C1 segment of cervical spinal cord (tissue), 14 donors: Measurements from ENCODE around the gene MFAP3.
"Not testable (repeated sequence)": the region's sequence is repeated elsewhere in the genome, so short reads cannot be mapped to it uniquely, and the experiment has no call there.

ENCODE experiments used
- DNase-seq, 14 donors: peaks; one replicate each; lab custom pipeline; 2025; lab: John Stamatoyannopoulos, UW

MFAP3 gene

DNA sequence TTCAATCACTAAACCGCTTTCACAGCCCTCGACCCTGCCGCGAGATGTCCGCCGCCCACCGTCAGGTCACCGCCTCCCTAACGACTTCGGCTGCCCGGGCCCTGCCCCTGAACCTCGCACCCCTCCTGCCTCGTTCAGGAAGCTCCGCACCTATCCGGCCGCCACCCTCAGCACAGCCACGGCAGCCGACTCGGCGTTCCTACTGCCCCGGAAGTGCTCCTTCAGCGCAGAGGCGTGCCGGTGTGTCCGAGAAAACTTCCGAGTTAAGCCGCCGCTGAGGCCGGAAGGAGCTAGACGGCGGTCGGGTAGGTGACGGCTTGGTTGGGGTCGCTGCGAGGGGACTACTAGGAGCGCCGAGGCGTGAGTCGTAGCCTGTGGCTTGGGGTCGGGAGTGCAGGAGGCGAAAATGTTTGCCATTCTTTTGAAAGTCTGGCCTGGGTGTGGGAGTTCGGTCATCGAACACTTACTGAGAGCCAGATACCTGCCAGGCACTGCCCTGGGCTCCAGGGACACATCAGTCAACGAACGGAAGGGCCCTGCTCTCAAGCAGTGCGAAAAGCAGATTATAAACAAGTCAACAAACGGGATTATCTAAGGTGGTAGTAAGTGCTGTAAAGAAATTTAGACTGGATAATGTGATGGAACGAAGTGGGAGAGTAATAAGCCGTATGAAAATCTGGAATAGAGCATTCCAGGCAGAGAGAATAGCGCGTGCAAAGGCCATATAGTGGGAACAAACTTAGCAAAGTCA, at the start of gene MFAP3, which contains the start of gene FAM114A2:
Gene MFAP3 (plus strand): TSS at position 261 of the 751 bp plus-strand sequence. CDS start 10,756 bp downstream, outside the sequence.
Gene FAM114A2 (minus strand): TSS at position 204 of the 751 bp plus-strand sequence. CDS start 3,957 bp downstream, outside the sequence.
- peak; percentile 30 to 85 (median 70) for DNase-seq

DNA sequence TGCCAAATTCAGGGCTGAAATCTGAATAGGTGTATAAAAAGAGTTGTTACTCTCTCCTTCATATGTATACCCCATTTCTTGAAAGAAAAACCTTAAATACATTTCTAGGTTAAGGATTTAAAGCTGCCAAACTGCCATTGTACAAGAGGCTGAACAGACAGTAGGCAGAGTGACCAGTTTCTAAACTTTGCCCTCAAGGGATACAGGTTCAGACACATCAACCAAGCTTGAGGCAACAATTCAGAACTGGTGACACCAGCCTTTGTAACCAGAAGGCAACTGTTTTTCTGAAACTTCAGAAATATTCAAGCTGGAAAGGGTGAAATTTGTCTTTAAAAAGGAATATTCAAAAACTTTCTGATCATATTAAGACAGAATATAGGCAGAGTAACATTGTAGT, 47.6 kb upstream of the MFAP3 start:
- DNase-seq: no peak

DNA sequence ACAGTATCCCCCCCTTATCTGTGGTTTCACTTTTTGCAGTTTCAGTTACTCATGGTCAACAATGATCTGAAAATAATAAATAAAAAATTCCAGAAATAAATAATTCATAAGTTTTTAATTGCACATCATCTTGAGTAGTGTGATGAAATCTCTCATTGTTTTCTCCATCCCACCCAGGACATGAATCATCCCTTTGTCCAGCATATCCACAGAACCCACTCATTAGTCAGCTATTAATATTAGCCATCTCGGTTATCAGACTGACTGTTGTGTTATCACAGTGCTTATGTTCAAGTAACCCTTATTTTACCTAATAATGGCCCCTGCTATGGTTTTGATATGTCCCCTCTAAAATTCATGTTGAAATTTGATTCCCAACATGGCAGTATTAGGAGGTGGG, 40.8 kb upstream of the MFAP3 start:
- no peak for DNase-seq

DNA sequence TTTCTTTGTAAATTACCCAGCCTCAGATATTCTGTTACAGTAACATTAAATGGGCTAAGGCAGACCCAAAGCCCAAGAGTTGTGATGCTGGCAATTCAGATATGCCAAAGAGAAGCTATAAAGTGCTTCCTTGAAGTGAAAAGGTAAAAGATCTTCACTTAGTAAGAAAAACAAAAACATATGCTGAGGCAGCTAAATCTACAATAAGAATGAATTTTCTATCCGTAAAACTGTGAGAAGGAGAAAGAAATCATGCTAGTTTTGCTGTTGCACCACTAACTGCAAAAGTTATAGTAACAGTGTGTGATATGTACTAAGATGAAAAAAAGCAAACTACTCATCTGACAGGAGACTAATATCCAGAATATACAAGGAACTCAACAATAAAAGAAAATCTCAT, 40.0 kb upstream of the MFAP3 start:
- no peak for DNase-seq

DNA sequence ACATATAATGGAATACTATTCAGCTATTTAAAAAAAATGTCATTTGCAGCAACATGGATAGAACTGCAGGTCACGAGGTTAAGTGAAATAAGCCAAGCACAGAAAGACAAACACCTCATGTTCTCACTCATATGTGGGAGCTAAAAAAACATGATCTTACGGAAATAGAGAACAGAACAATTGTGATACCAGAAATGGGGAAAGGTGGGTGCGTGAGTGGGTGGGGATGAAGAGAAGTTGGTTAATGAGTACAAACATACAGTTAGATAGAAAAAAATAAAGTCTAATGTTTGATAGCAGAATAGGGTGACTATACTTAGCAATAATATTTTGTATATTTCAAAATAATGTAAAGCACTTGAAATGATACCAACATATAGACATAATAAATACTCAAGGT, 38.8 kb upstream of the MFAP3 start:
- DNase-seq: no peak

DNA sequence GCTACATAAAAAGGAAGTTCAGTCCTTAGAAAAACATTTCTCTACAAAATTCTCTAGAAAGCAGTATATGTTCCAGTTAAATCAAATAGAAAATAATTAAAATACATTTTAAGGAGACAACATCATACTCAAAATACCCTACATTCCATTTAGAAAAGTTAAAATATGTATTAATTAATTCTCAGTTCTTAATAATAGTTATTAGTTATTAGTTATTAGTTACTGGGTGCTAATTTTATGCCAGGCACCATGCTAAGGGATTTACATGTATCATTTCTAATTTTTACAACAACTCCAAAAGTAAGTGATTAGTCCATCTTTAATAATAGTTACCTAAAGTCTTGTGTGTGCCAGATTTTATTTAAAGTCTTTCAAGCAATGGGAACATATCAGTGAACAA, 38.1 kb upstream of the MFAP3 start:
- no peak for DNase-seq

DNA sequence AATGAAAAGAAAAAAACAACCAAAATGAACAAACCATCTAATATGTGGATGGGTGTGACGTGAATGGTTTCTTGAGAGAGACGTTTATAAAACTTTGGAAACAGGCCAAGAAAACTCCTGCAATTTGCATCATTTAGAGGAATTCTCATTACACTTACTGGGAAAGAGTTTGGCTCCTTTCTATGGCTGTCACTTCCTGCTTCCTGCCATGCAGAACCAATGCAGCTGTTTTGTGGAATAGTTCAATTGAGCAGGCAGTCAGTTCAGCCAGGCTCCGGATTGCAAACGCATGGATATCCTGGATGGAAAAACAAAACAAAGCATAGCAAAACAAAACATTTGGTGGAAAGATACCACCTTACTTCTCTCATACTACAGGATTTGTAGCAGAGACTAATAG, 36.7 kb upstream of the MFAP3 start:
- no peak for DNase-seq

DNA sequence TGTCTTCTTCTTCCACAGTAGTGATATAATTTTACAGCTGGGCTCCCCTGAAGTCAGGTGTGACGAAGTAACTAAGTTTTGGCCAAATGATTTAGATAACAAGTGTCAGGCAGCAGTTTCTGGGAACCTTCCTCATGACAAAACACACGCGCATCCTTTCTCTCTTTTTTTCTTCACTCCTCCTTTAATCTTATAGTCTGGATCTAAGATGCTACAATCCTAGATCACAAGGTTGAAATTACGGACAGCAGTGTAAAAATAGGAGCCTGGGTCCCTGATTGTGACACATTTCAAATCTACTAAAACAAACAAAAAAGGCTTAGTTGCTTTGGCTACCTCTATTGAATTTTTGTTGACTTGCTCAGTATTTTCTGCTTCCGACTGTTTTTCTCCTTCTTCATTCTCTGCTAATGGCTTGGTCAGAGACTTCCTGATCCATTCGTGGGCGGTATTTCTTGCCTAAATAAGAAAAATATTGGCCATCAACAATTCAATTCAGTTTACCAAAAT, 36.2 kb upstream of the MFAP3 start:
- DNase-seq: no peak

DNA sequence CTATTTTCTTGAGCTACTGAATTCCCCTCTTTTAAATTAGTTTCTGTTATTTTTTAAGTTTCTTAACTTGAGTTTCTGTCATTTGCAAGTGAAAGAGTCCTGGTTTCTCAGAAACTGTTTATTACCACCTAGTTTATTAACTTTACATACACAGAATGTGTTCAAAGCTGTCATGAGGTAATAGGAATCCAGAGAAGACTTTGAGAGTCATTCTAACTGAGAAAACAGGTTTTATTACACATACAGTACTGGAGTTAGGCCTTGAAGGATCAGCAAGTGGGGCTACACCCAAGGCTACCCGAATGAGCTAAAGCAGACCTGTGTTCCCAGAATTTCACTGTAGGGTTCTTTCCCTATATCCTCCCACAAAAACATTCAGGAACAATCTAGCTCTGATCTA, 33.1 kb upstream of the MFAP3 start:
- no peak for DNase-seq

DNA sequence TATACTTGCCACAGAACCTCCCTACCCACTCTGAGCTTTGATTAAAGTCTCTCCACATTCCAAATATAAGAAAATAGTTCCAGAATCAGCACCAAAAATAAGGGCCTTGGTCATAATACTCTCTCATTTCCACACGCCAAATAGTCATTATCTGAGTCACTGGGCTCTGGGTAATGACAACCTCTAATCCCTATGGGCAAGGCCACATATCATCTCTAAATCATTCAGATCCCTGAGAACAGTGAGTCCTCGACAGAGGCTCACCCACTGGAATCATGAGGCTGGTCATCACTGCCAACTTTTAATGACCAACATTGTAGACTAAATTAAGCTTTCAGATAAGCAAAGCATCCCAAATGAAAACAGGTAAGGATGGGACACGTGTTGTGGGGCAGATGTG, 28.1 kb upstream of the MFAP3 start:
- DNase-seq: no peak

DNA sequence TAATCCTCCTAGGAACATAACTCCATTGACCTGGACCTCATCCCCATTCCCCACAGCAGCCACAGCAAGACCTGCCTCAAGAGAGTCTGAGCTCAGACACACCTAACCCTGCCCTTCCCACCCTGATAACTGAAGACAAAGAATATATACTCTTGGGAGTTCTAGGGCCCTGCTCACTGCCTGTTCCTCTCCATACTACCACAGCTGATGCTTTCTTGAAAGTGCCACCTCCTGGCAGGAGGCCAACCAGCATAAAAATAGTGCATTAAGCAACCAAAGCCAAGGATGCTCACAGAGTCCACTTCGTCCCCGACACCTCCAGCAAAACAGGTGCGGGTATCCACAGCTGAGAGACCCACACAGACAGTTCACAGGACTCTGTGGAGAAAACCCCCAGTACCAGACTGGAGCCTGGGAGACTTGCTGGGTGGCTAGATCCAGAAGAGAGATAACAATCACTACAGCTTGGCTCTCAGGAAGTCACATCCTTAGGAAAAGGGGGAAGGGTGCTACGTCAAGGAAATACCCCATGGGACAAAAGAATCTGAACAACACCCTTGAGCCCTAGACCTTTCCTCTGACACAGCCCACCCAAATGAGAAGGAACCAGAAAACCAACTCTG, 23.6 kb upstream of the MFAP3 start:
- DNase-seq: no peak

DNA sequence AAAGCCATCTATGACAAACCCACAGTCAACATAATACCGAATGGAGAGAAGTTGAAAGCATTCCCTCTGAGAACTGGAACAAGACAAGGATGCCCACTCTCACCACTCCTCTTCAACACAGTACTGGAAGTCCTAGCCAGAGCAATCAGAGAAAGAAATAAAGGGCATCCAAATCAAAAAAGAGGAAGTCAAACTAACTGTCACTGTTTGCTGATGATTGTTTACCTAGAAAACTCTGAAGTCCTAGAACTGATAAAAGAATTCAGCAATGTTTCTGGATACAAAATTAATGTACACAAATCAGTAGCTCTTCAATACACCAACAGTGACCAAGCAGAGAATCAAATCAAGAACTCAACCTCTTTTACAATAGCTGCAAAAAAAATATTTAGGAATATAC, 19.8 kb upstream of the MFAP3 start:
- not testable (repeated sequence) for DNase-seq

DNA sequence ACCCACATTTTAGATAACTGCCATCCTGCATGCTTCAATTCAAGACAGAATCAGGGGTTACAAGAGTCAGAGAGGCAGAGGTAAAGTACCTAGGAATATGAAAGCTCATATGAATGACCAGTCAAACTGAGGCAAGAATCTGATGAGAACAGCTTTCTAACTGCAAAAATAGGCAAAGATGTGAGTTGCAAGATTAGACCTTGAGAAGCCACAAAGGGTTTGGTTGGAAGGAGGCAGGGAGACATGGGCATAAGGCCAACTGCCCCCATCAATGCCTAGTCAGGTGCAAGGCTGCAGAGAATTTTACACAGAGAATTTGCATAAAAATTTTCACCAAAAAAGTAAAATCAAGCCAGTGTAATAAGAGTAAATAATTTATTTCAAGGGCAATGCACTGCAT, 12.8 kb upstream of the MFAP3 start:
- DNase-seq: no peak

DNA sequence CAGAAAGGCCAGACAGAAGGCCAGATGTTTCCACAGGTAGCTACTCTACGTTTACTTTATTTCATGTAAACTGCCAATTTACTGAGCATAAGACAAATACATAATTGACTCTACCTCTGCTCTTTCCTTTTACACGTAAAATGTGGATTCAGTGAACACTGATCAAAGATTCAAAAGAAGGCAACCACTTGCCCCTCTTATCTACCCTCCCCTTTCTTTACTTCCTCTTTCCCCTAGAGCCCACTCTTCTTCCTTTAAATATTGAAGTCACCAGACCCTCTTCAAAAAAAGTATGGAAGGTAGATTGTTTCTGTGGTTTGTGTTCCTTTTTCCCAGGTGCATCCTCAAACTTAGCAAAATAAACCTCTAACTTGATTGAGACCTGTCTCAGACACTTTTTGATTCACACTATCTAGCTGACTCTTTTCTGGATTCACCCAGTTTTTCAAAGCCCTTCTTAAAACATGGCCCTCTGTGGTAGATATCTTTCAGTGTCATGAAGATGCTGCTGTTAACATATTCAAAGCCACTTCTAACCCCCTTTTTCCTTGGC, 6.8 kb upstream of the MFAP3 start:
- DNase-seq: no peak

DNA sequence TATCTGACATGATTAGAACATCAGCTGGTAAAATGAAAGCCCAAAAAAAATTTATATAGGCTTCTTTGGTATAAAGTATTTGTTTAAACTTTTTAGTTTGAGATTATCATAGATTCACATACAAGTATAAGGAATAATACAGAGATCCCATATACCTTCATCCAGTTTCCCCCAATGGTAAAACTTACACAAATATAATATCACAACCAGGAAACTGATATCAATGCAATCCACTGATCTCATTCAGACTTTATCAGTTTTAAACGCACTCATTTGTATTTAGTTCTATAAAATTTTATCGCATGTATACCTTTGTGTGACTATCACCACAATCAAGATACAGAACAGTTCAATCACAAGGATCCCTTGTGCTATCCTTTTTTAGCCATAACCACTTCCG, 3.8 kb upstream of the MFAP3 start:
- no peak for DNase-seq

DNA sequence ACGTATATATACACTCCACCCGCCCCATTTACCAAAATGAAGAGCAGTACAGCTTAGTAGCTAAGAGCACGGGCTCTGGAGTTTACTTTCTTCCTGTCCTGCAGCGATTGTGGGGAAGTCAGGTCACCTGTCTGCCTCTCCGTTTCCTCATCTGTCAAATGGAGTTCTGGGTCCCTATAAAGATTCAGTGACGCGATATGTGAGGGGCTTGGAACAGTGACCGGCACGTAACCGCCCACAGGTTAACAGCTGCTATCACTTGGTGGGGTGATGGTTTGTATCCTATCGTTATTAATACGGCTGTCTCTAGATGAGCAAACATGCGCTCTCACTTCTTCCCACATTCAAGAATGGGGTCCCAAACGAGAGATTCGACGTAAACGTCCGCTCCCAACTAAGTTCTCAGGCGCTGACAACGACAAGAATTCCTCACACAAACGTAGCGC, 483 bp upstream of the MFAP3 start:
- DNase-seq: peak in 3 of 14 donors; percentile 21 to 59 (median 39)

DNA sequence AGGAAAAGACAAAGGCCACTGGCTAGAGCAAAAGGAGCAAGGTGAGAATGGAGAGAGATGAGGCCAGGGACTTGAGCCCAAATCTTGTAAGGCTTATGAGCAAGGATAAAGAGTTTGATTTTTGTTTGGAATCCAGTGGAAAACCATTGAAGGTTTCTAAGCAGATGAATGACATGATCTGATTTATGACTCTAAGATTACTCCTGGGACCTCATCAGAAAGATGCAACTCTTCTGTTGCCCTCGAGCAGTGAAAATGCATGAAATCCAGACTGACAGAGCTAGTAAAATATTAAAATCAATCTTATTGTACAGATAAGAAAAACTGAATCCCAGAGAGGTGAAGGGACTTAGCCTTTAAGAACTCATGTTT, 677 bp downstream of the MFAP3 start:
- no peak for DNase-seq

DNA sequence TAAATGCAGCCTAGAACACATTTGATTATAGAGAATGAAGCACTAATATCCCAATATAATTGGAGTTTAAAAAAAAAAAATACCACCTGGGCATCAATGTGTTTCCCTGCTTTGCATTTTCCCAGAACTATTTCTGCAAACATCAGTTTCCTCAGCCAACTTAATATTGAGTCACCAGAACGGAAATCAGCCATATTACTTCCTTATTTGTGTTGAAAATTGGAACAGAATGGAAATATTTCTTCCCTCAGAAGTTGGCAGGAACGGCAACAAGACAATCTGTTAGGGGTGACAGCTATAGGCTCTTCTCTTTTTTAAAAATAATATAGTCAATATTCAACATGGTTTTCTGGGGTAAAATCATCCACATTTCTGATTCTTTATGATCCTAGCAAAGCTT, 4.0 kb downstream of the MFAP3 start:
- no peak for DNase-seq

DNA sequence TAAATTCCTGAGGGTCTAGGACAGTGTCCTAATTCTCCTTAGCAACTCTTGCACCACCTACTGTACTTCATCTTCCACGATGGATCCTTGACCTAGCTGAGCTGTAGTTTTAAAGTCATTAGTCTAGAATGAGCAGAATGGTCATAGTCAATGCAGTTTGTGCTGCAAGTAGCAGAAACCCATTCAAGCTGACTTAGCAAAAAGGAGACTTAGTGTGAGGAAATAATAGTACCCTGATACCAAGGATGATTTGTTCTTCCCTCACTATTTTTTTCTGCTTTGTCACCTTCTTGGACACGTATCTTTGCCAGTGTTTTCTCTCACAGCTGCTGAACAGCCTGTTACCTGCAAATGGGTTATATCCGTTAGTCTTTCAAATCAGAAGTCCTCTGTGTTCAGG, 5.3 kb downstream of the MFAP3 start:
- no peak for DNase-seq

DNA sequence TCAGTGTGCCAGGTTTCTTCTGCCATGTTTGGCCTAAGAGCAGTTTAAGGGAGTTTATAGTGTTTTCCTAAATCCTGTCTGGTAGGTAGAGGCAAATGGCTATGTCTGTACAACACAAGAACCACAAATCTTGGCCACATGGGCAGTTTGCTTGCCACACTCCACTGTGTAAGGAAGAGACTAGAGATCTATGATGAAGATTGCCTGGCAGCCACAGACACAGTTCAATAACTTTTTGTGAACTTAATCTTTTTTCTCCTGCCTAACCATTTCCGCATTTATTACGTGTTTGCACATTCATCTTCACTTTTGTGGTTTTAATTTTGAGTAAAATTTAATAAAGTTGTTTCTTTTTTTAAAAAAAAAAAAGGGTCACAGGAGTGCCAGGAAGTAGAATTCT, 5.8 kb downstream of the MFAP3 start:
- no peak for DNase-seq

DNA sequence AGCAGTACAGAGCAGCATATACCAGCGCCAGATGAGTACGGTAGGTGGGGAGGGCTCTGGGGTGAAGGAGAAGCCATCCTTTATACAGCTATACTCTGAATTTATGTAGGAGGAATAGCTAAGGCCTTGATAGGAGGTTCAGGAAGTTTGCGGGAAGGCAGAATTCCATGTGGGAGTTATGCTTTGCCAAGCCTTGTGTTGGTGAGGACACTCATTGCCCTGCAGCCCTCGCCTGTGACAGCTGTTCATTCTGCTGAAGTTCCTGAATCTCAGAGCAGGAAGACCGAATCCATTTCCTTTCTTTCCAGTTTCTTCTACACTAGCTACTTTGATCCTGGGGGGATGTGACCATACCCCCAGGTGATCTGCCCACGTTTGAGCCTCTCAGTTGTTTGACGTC, 7.7 kb downstream of the MFAP3 start:
- no peak for DNase-seq

DNA sequence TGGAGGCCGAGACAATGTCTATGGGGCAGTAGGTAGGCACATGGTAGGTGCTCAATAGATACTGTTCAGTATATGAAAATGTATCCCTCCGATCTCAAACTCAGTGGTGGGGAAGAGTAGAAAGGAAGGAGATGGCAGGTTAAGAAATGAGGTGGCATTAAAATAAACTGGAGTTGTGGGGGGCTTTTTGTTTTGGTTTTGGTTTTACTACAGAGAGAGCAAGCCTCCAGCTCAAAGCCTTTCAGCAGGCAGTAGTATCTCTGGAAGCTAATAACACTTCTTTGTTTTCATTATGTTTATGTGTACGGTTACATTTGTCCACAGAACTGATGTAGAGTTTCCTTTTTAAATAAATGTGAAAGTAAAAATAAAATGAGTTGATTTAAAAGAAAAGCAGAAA, 8.6 kb downstream of the MFAP3 start:
- no peak for DNase-seq

DNA sequence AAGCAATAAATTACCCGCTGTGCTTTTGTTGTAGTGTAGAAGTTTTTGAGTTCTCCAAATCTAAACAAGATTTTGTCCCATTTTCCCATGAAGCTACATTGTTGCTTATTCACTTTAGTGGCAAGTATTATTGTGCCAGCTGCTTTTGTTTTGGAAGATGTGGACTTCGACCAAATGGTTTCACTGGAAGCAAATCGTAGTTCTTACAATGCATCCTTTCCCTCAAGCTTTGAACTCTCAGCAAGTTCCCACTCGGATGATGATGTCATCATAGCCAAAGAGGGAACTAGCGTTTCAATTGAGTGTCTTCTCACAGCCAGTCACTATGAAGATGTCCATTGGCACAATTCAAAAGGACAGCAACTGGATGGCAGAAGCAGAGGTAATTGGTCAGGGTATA, 10.9 kb downstream of the MFAP3 start:
- peak in 1 of 14 donors; percentile 1 for DNase-seq
